HCT116 (cell line): ENCODE data around the gene OXTR. TPM values are rescaled to one million over a fixed set of nuclear protein-coding genes. Genes with fewer than 3 reads are reported as not detected.

Experiments used
- ATAC-seq: fragments of 200-7000 bp; cut with Tn5 transposase; 2 replicates; pipeline ENCODE4 v1.9.1; 2020; ENCODE audit warnings: mild to moderate bottlenecking, moderate library complexity
- BruUV-seq: library from RNA; stranded (reverse); fragments of 400-500 nt; replicated peaks from 2 replicates; lab custom pipeline; 2021; lab: Mats Ljungman, UMichigan
- CTCF ChIA-PET: fragments of 300-600 bp; sonication (Branson Sonifier 250); formaldehyde crosslinking; loops from one replicate; lab custom pipeline; 2021; ENCODE audit warnings: antibody characterized with exemption; lab: Charles Lee
- POLR2A ChIA-PET: fragments of 300-600, 350-600 bp; sonication (Branson Sonifier 250); formaldehyde crosslinking; loops from one replicate; lab custom pipeline; 2021; ENCODE audit warnings: antibody characterized with exemption; lab: Charles Lee
- RAD21 ChIA-PET, 2 experiments: fragments of 300-600 bp; sonication (Branson Sonifier 250); formaldehyde crosslinking; loops; one replicate each; lab custom pipeline; 2023; ENCODE audit warnings: low total read pairs in 2 of 2; ENCODE audit not compliant: uncharacterized antibody in 2 of 2, unreplicated experiment in 2 of 2, low non-redundant PET in 1 of 2; lab: Charles Lee
- DNase-seq: peaks from one replicate; pipeline ENCODE4 v3.0.0-alpha.2; 2010; ENCODE audit warnings: low read depth, low spot score
- H2AFZ ChIP-seq: fragments of 200-600 bp; shearing (Covaris generic), sonication (generic); 2 replicates; pipeline ENCODE4 v1.6.1; 2017; ENCODE audit warnings: low read depth, mixed run types, mixed read lengths, antibody characterized with exemption, low read length; ENCODE audit not compliant: poor library complexity, severe bottlenecking
- H3K27ac ChIP-seq: 2 replicates; pipeline ENCODE4 v1.5.1; 2012; ENCODE audit warnings: low read depth, low read length
- H3K27me3 ChIP-seq: fragments of 200-600 bp; sonication (generic); 2 replicates; pipeline ENCODE4 v1.6.1; 2016; ENCODE audit warnings: mixed run types, low read length, mixed read lengths; ENCODE audit not compliant: insufficient read depth
- H3K36me3 ChIP-seq, 2 experiments: fragments of 200-500 bp in 1 of 2; fragments of 200-600 bp in 1 of 2; sonication (Bioruptor generic) in 1 of 2; sonication (generic) in 1 of 2; 2 replicates each; pipeline versions ENCODE4 v1.5.1 to v1.6.1; 2014 to 2016; ENCODE audit warnings: low read length in 2 of 2, inconsistent platforms in 1 of 2, mixed read lengths in 1 of 2, mixed run types in 1 of 2; ENCODE audit not compliant: insufficient read depth in 2 of 2, control insufficient read depth in 1 of 2
- H3K4me1 ChIP-seq, 2 experiments: fragments of 200-600 bp in 1 of 2; sonication (generic) in 1 of 2; 2 replicates each; pipeline versions ENCODE4 v1.5.1 to v1.6.1; 2012 to 2017; ENCODE audit warnings: low read length in 2 of 2, inconsistent platforms in 1 of 2, mild to moderate bottlenecking in 1 of 2, mixed read lengths in 1 of 2, mixed run types in 1 of 2, moderate library complexity in 1 of 2; ENCODE audit not compliant: insufficient read depth in 2 of 2, control insufficient read depth in 1 of 2
- H3K4me2 ChIP-seq: fragments of 200-600 bp; sonication (generic); 2 replicates; pipeline ENCODE4 v1.6.1; 2017; ENCODE audit warnings: mixed run types, low read length, mixed read lengths
- H3K4me3 ChIP-seq, 2 experiments: fragments of 200-600 bp in 1 of 2; sonication (generic) in 1 of 2; replicated peaks in 1 of 2; 2 replicates each; pipeline ENCODE4 v1.5.1; 2011 to 2016; ENCODE audit warnings: low read length in 2 of 2, control low read depth in 1 of 2, low read depth in 1 of 2, mild to moderate bottlenecking in 1 of 2, mixed read lengths in 1 of 2, mixed run types in 1 of 2
- H3K79me2 ChIP-seq: fragments of 200-600 bp; sonication (generic); 2 replicates; pipeline ENCODE4 v1.6.1; 2017; ENCODE audit warnings: mild to moderate bottlenecking, mixed run types, low read length, moderate library complexity, mixed read lengths; ENCODE audit not compliant: insufficient read depth
- H3K9ac ChIP-seq: fragments of 200-600 bp; sonication (generic); 2 replicates; pipeline ENCODE4 v1.6.1; 2016; ENCODE audit warnings: low read length, mixed read lengths
- H3K9me2 ChIP-seq: fragments of 200-600 bp; sonication (generic), shearing (Covaris generic); 2 replicates; pipeline ENCODE4 v1.6.1; 2017; ENCODE audit warnings: mixed run types, mild to moderate bottlenecking, moderate library complexity; ENCODE audit not compliant: insufficient read depth
- H3K9me3 ChIP-seq, 2 experiments: fragments of 200-500 bp in 1 of 2; fragments of 200-600 bp in 1 of 2; sonication (Bioruptor generic) in 1 of 2; sonication (generic) in 1 of 2; 2 replicates each; pipeline ENCODE4 v1.6.1; 2014 to 2017; ENCODE audit warnings: low read length in 2 of 2, mixed read lengths in 2 of 2, inconsistent platforms in 1 of 2, low read depth in 1 of 2, mild to moderate bottlenecking in 1 of 2, mixed run types in 1 of 2, moderate library complexity in 1 of 2; ENCODE audit not compliant: control insufficient read depth in 1 of 2, insufficient read depth in 1 of 2
- H4K20me1 ChIP-seq: fragments of 200-600 bp; sonication (generic), shearing (Covaris generic); 2 replicates; pipeline ENCODE4 v1.6.1; 2017; ENCODE audit warnings: mixed run types, mild to moderate bottlenecking, moderate library complexity; ENCODE audit not compliant: insufficient read depth
- CBX3 ChIP-seq: IDR thresholded peaks from 2 replicates; pipeline ENCODE4 v1.6.1; 2012; ENCODE audit warnings: low read depth
- CTCF ChIP-seq, 3 experiments: fragments of 200-600 bp in 1 of 3; sonication (generic) in 1 of 3; IDR thresholded peaks in 2 of 3; conservative IDR thresholded peaks in 1 of 3; 2 replicates each; pipeline ENCODE4 v1.5.1; 2012 to 2017; ENCODE audit warnings: low read depth in 2 of 3, low read length in 2 of 3, antibody characterized with exemption in 1 of 3, borderline replicate concordance in 1 of 3, control low read depth in 1 of 3, mild to moderate bottlenecking in 1 of 3, mixed read lengths in 1 of 3, mixed run types in 1 of 3, moderate library complexity in 1 of 3; ENCODE audit not compliant: insufficient read depth in 1 of 3
- EGR1 ChIP-seq: IDR thresholded peaks from 2 replicates; pipeline ENCODE4 v1.6.1; 2012; ENCODE audit warnings: low read depth
- EZH2 ChIP-seq: fragments of 200-600 bp; sonication (generic); IDR thresholded peaks from 2 replicates; pipeline ENCODE4 v1.6.1; 2017; ENCODE audit warnings: antibody characterized with exemption, mixed run types
- FOSL1 ChIP-seq: IDR thresholded peaks from 2 replicates; pipeline ENCODE4 v1.6.1; 2012; ENCODE audit warnings: low read depth
- JUND ChIP-seq: IDR thresholded peaks from 2 replicates; pipeline ENCODE4 v1.6.1; 2012
- RAD21 ChIP-seq: IDR thresholded peaks from 2 replicates; pipeline ENCODE4 v1.6.1; 2012; ENCODE audit warnings: low read depth, mild to moderate bottlenecking
- REST ChIP-seq: IDR thresholded peaks from 2 replicates; pipeline ENCODE4 v1.6.1; 2012; ENCODE audit warnings: low read depth
- SRF ChIP-seq: IDR thresholded peaks from 2 replicates; pipeline ENCODE4 v1.6.1; 2012; ENCODE audit warnings: low read depth
- YY1 ChIP-seq: IDR thresholded peaks from 2 replicates; pipeline ENCODE4 v1.6.1; 2011; ENCODE audit warnings: low read length, low read depth, moderate library complexity, mild to moderate bottlenecking; ENCODE audit not compliant: insufficient replicate concordance; ENCODE audit errors: extremely low read depth
- ZFX ChIP-seq: fragments of 450-650 bp; IDR thresholded peaks from 2 replicates; pipeline ENCODE4 v1.6.1; 2017
- ZNF274 ChIP-seq: fragments of 200-500 bp; sonication (Bioruptor generic); IDR thresholded peaks from 2 replicates; pipeline ENCODE4 v1.6.1; 2014; ENCODE audit warnings: mild to moderate bottlenecking, low read depth, low read length, inconsistent platforms
- intact Hi-C: fragments of 100-400 bp; cut with micrococcal nuclease; formaldehyde crosslinking; loops from 2 replicates; pipeline ENCODE4 v1.10.0; 2022
- total RNA-seq: library from RNA; stranded (reverse); gene quantifications from one replicate; pipeline ENCODE4 v1.2.1, GENCODE V29; 2021; ENCODE audit not compliant: unreplicated experiment

Gene OXTR
- total RNA-seq, 1 experiment from 2014 or later, result 1.3 TPM

GRCh38 chr3:8800016-8800415 lies 30.6 kb upstream of the OXTR start:
- no peak for ATAC-seq
- H3K9me3 ChIP-seq, result peaks cover 0 to 5% of the 10 kb centered on the region in 2 experiments; a peak in 1 of 4 replicates
- ChIA-PET CTCF (no interaction called here), POLR2A (no interaction called here)
- H3K9ac ChIP-seq, result no peak overlapping the region
- no peaks in the 10 kb centered on the region for H3K79me2 ChIP-seq
- H3K4me1 ChIP-seq, result no peaks in the 10 kb centered on the region
- no peak overlapping the region for H2AFZ ChIP-seq
- no peaks in the 10 kb centered on the region for H3K27me3 ChIP-seq
- BruUV-seq, result no TSS peak
- DNase-seq, result no peak
- TF ChIP-seq YY1 (no peak), SRF (no peak), ZNF274 (no peak), FOSL1 (no peak), EZH2 (no peak), RAD21 (no peak), CTCF (IDR thresholded peaks at IDR 0.05 in 2 of 3, conservative IDR thresholded peaks at IDR 0.05 in 1 of 3; ENCODE audit: borderline replicate concordance in 1 of 3, insufficient read depth in 1 of 3, low read depth in 2 of 3, low read length in 2 of 3) (no peak), ZFX (no peak), EGR1 (no peak), JUND (no peak), CBX3 (no peak), REST (no peak)
- TF ChIP-seq, all 23 proteins: peak for 0
- Histone ChIP-seq H3K27ac (no peak overlapping the region), H3K4me3 (no peak overlapping the region), H3K4me2 (no peak overlapping the region), H4K20me1 (no peaks in the 10 kb centered on the region), H3K9me2 (no peaks in the 10 kb centered on the region), H3K36me3 (no peaks in the 10 kb centered on the region)
- RAD21 ChIA-PET, result no interaction called here
- intact Hi-C loops, result no loop called here
